ENCODE data around the gene MBD3.

The MBD3 gene

GRCh38 chr19:1555487-1556389 lies 36.9 kb downstream of the MBD3 start:
- Histone ChIP-seq H3K27ac (no peak overlapping the region), H4K20me1 (ENCODE audit: insufficient read depth) (no peaks in the 10 kb centered on the region), H2AFZ (ENCODE audit: low read depth) (no peak overlapping the region), H3K4me3 (IDR thresholded peaks at IDR 0.05; ENCODE audit: insufficient read depth, low read depth, low read length) (no peak overlapping the region), H3K27me3 (ENCODE audit: insufficient read depth, low read depth) (peaks cover 3% of the 10 kb centered on the region; the same call in 1 of the 2 replicates), H3K36me3 (ENCODE audit: insufficient read depth) (no peaks in the 10 kb centered on the region), H3K9ac (no peak overlapping the region), H3K4me2 (no peak overlapping the region), H3K4me1 (ENCODE audit: low read depth, poor library complexity, severe bottlenecking) (no peaks in the 10 kb centered on the region), H3K79me2 (ENCODE audit: insufficient read depth, low read depth) (no peaks in the 10 kb centered on the region)
- no peak for TF ChIP-seq CTCF (conservative IDR thresholded peaks at IDR 0.05; ENCODE audit: low read depth, low read length)

GRCh38 chr19:1554968-1555367 lies 37.7 kb downstream of the MBD3 start:
- no peaks in the 10 kb centered on the region for H3K79me2 ChIP-seq (ENCODE audit: insufficient read depth, low read depth)
- H3K36me3 ChIP-seq (ENCODE audit: insufficient read depth), result no peaks in the 10 kb centered on the region
- H2AFZ ChIP-seq (ENCODE audit: low read depth), result no peak overlapping the region
- H3K9ac ChIP-seq, result no peak overlapping the region
- H3K4me3 ChIP-seq (IDR thresholded peaks at IDR 0.05; ENCODE audit: insufficient read depth, low read depth, low read length), result no peak overlapping the region
- no peaks in the 10 kb centered on the region for H4K20me1 ChIP-seq (ENCODE audit: insufficient read depth)
- TF ChIP-seq CTCF (conservative IDR thresholded peaks at IDR 0.05; ENCODE audit: low read depth, low read length), result no peak
- H3K4me2 ChIP-seq, result no peak overlapping the region
- H3K27me3 ChIP-seq (ENCODE audit: insufficient read depth, low read depth), result peaks cover 3% of the 10 kb centered on the region; the same call in 1 of the 2 replicates
- no peaks in the 10 kb centered on the region for H3K4me1 ChIP-seq (ENCODE audit: low read depth, poor library complexity, severe bottlenecking)
- H3K27ac ChIP-seq, result no peak overlapping the region

GRCh38 chr19:1553415-1553814 lies 39.2 kb downstream of the MBD3 start:
- TF ChIP-seq CTCF (conservative IDR thresholded peaks at IDR 0.05; ENCODE audit: low read depth, low read length), result no peak
- Histone ChIP-seq H3K4me2 (no peak overlapping the region), H4K20me1 (ENCODE audit: insufficient read depth) (no peaks in the 10 kb centered on the region), H3K4me1 (ENCODE audit: low read depth, poor library complexity, severe bottlenecking) (no peaks in the 10 kb centered on the region), H3K79me2 (ENCODE audit: insufficient read depth, low read depth) (no peaks in the 10 kb centered on the region), H3K36me3 (ENCODE audit: insufficient read depth) (no peaks in the 10 kb centered on the region), H3K27ac (no peak overlapping the region), H3K27me3 (ENCODE audit: insufficient read depth, low read depth) (peaks cover 6% of the 10 kb centered on the region; the same call in 1 of the 2 replicates), H3K9ac (no peak overlapping the region), H2AFZ (ENCODE audit: low read depth) (no peak overlapping the region), H3K4me3 (IDR thresholded peaks at IDR 0.05; ENCODE audit: insufficient read depth, low read depth, low read length) (no peak overlapping the region)

- no peak overlapping the region for H3K27ac ChIP-seq
- H3K36me3 ChIP-seq (ENCODE audit: insufficient read depth), result no peaks in the 10 kb centered on the region
- no peaks in the 10 kb centered on the region for H4K20me1 ChIP-seq (ENCODE audit: insufficient read depth)
- no peak for TF ChIP-seq CTCF (conservative IDR thresholded peaks at IDR 0.05; ENCODE audit: low read depth, low read length)
- H3K4me1 ChIP-seq (ENCODE audit: low read depth, poor library complexity, severe bottlenecking), result no peaks in the 10 kb centered on the region
- H2AFZ ChIP-seq (ENCODE audit: low read depth), result no peak overlapping the region
- H3K27me3 ChIP-seq (ENCODE audit: insufficient read depth, low read depth), result peaks cover 20% of the 10 kb centered on the region; the same call in 1 of the 2 replicates
- no peak overlapping the region for H3K4me2 ChIP-seq
- no peak overlapping the region for H3K4me3 ChIP-seq (IDR thresholded peaks at IDR 0.05; ENCODE audit: insufficient read depth, low read depth, low read length)
- H3K9ac ChIP-seq, result no peak overlapping the region
- no peaks in the 10 kb centered on the region for H3K79me2 ChIP-seq (ENCODE audit: insufficient read depth, low read depth)
Measured at GRCh38 chr19:1551068-1552040, 41.3 kb downstream of the MBD3 start.

Data from KMS-11 (cell line).